Measurements from ENCODE around the gene SNRPE. TPM values are rescaled to one million over a fixed set of nuclear protein-coding genes. Genes with fewer than 3 reads are reported as not detected.
A peak's percentile ranks its signal among the peaks of the same experiment; 100 is the strongest.

The SNRPE gene
- total RNA-seq, result 10 to 100 TPM; 19.8 to 66.6 (median 24.6) TPM

DNA sequence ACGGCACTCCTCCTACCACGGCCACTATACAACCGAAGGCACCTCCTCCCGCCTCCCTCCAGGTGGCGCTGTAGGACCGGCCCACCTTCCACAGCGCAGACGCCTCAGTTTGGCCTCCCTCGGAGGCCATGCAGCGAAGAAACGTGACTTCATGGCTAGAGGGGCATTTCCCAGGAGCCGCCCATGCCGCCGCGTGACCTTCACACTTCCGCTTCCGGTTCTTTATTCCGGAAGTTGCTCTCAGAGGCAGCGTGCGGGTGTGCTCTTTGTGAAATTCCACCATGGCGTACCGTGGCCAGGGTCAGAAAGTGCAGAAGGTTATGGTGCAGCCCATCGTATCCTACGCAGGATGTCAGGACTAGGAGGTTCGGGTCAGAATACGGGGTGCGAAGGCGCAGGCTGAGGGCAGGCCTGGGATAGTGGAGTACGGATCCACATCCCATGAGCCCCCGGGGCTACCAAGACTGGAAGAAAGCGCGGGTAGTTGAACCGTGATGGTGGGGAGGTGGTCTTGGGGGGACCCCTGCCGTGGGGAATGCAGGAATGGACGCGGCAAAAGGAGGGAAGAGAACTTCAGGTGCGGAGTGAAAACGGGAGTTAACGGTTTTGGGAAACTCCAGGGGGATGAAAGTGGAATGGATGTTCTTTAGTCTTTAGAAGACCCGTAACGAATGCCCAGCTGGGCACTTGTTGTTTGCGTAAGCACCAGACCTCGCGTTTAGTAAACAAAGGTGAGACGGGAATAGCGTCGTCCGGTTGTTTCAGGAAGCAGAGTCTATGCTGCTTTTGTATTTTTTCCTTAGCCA, at the start of gene SNRPE:
Gene SNRPE (plus strand): TSS at position 221 of the 806 bp plus-strand sequence. CDS start 61 bp downstream, at position 282.
- H3K4me1 ChIP-seq, result peaks cover 0 to 9% (median 4%) of the 10 kb centered on the region in 4 donors
- peak within 1 kb of the TSS; percentile 78 to 91 (median 85) for H3K4me3 ChIP-seq
- peak; percentile 91 to 98 (median 97) for DNase-seq
- H3K36me3 ChIP-seq, result peaks cover 0 to 31% (median 0%) of the 10 kb centered on the region in 3 donors
- TF ChIP-seq, protein P1, sequence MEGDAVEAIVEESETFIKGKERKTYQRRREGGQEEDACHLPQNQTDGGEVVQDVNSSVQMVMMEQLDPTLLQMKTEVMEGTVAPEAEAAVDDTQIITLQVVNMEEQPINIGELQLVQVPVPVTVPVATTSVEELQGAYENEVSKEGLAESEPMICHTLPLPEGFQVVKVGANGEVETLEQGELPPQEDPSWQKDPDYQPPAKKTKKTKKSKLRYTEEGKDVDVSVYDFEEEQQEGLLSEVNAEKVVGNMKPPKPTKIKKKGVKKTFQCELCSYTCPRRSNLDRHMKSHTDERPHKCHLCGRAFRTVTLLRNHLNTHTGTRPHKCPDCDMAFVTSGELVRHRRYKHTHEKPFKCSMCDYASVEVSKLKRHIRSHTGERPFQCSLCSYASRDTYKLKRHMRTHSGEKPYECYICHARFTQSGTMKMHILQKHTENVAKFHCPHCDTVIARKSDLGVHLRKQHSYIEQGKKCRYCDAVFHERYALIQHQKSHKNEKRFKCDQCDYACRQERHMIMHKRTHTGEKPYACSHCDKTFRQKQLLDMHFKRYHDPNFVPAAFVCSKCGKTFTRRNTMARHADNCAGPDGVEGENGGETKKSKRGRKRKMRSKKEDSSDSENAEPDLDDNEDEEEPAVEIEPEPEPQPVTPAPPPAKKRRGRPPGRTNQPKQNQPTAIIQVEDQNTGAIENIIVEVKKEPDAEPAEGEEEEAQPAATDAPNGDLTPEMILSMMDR (IDR thresholded peaks at IDR 0.05), result peak; percentile 89 to 99 (median 96)
- peak in 1 of 2 donors; percentile 12 for TF ChIP-seq POLR2A (IDR thresholded peaks at IDR 0.05)
- H3K27ac ChIP-seq, result peak within 1 kb of the TSS; percentile 65 to 83 (median 80)
- H3K27me3 ChIP-seq, result no peaks in the 10 kb centered on the region
- H3K9me3 ChIP-seq, result no peaks in the 10 kb centered on the region

DNA sequence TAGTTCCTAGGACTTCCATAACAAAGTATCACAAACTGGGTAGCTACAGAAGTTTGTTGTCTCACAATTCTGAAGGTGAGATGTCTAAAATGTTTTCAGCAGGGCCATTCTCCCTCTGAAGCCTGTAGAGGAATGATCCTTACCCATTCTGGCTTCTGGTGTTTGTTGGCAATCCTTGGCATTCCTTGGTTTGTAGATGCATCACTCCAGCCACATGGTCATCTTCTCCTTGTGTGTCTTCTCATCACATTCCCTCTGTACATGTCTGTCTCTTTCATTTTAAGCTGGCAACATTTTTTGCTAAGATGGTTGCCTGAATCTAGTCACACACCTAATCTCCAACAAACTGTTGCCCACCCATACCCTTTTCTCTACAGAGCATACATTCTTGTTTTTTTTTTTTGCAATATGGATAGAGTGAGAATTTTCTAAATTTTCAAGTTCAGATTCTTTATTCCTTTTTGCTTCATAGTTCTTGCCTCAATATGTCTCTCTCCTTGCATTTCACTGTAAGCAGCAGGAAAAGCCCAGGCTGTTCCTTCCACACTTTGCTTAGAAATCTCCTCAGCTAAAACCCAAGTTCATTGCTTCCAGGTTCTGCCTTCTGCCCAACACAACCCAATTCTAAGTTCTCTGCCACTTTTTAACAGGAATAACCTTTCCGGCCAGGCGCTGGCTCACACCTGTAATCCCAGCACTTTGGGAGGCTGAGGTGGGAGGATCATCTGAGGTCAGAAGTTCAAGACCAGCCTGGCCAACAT, 47.6 kb upstream of the SNRPE start:
- H3K9me3 ChIP-seq, result no peaks in the 10 kb centered on the region
- DNase-seq, result no peak
- H3K4me3 ChIP-seq, result no peak overlapping the region
- no peaks in the 10 kb centered on the region for H3K27me3 ChIP-seq
- no peaks in the 10 kb centered on the region for H3K4me1 ChIP-seq
- H3K36me3 ChIP-seq, result peaks cover 0 to 66% (median 0%) of the 10 kb centered on the region in 3 donors
- TF ChIP-seq, protein P1 (IDR thresholded peaks at IDR 0.05), result no peak
- no peak for TF ChIP-seq POLR2A (IDR thresholded peaks at IDR 0.05)
- no peak overlapping the region for H3K27ac ChIP-seq

DNA sequence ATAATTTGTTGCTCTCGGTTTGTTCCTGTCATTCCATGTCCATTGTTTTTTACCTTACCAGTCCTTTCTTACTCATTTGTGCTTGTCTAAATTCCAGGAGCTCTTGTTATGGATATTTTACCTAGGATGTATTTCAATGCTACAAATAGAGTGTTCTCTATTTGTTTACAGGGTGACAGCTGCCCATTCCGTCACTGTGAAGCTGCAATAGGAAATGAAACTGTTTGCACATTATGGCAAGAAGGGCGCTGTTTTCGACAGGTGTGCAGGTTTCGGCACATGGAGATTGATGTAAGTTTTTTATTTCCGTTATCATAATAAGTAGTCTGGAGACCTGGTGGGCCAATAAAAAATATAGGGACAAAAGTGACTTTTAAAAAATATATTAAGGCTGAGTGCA, 43.0 kb upstream of the SNRPE start:
- Histone ChIP-seq H3K36me3 (peaks cover 0 to 81% (median 0%) of the 10 kb centered on the region in 3 donors), H3K9me3 (no peaks in the 10 kb centered on the region)

DNA sequence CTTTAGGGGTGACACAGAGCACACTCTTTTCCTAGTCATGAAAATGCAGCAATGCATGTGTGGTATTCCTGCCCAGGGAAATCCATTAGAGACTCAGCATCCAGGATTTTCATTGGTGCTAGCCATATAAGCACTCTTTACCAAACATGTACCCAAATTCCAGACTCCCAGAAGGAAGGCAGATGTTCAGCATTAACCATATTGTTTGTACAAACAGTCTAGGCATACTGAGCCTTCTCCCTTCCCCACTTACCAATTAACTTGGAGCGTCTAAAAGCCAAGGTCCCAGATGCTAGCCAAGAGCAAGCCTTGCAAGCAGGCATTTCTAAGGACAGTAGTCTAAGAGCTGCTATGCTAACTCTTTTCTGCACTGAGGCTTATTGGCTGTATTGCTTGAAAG, 38.1 kb upstream of the SNRPE start:
- Histone ChIP-seq H3K4me3 (no peak overlapping the region), H3K27me3 (no peaks in the 10 kb centered on the region), H3K9me3 (no peaks in the 10 kb centered on the region), H3K36me3 (peaks cover 0 to 74% (median 0%) of the 10 kb centered on the region in 3 donors), H3K27ac (no peak overlapping the region), H3K4me1 (no peaks in the 10 kb centered on the region)
- no peak for DNase-seq
- TF ChIP-seq, protein P1 (IDR thresholded peaks at IDR 0.05), result no peak
- TF ChIP-seq POLR2A (IDR thresholded peaks at IDR 0.05), result no peak

More for the DNA sequence above, 43.0 kb upstream of the SNRPE start:
- DNase-seq, result no peak
- no peak overlapping the region for H3K4me3 ChIP-seq
- TF ChIP-seq POLR2A (IDR thresholded peaks at IDR 0.05), result no peak
- TF ChIP-seq, protein P1 (IDR thresholded peaks at IDR 0.05), result no peak
- H3K27ac ChIP-seq, result no peak overlapping the region
- no peaks in the 10 kb centered on the region for H3K4me1 ChIP-seq
- no peaks in the 10 kb centered on the region for H3K27me3 ChIP-seq

DNA sequence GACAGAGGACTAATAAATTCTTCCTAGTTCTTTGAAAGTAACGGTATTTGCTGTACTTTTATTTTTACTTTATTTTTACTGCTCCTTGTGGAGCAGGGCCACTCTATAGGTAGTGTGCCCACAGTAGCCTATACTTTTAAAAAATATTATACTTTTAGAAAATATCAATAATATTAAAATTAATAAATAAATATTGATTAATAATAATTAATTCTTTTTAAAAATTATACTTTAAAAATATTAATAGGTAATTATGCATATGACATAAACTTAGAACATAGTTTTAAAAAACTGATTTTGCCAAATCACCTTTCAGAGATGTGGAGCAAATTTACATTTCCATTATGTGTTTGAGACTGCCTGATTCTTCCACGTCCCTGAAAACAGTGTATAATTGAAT, 35.2 kb upstream of the SNRPE start:
- TF ChIP-seq POLR2A (IDR thresholded peaks at IDR 0.05), result no peak
- TF ChIP-seq, protein P1 (IDR thresholded peaks at IDR 0.05), result no peak
- Histone ChIP-seq H3K36me3 (peaks cover 0 to 74% (median 0%) of the 10 kb centered on the region in 3 donors), H3K4me3 (no peak overlapping the region)

More for the DNA sequence above, 35.2 kb upstream of the SNRPE start:
- H3K9me3 ChIP-seq, result no peaks in the 10 kb centered on the region
- H3K4me1 ChIP-seq, result no peaks in the 10 kb centered on the region
- H3K27me3 ChIP-seq, result no peaks in the 10 kb centered on the region
- H3K27ac ChIP-seq, result no peak overlapping the region
- no peak for DNase-seq
